HG02970 (cell line): ENCODE results near the gene CRELD2.

Experiments used
- ATAC-seq: cut with Tn5 transposase; IDR thresholded peaks from one replicate; pipeline ENCODE4 v1.9.1; 2021; ENCODE audit warnings: mild to moderate bottlenecking, moderate library complexity, moderate number of reproducible peaks; ENCODE audit not compliant: unreplicated experiment, low FRiP score

CRELD2 gene

DNA sequence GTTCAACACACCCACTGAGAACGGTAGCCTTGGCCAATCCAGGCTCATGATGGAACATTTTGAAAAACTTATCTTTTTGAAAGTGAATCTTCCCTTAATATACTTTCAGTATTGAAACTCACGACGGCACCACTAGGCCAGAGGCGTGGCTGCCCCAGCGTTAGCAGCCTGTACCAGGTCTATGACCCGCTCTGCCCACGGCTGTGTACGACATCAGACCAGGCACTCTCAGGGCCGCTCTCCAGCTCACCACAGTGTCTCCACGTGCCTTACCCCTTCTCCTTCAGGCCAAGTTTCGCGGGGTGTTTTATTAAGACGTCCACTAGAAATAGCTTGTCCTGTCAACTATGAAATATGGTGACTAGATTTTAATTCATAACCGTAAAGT, 31.4 kb upstream of the CRELD2 start:
- ATAC-seq, result no peak

DNA sequence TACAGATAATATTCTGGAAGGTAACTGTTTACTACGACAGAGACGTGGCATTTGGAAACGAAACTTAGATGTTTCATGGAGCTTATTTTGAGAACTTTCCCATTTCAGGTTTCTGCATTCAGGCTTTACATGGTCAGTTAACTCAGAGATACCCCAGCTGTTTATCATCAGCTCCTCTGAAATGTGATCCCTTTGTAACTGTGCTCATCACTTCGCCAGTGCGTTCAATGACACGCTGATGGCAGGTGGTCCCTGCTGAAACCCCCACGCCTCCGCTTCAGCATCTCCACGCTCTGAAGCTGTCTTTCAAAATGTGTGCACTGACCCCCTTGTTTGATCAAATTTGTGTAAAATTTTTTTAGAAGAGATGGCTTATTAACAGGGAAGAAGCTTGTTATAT, 30.7 kb upstream of the CRELD2 start:
- ATAC-seq, result no peak

DNA sequence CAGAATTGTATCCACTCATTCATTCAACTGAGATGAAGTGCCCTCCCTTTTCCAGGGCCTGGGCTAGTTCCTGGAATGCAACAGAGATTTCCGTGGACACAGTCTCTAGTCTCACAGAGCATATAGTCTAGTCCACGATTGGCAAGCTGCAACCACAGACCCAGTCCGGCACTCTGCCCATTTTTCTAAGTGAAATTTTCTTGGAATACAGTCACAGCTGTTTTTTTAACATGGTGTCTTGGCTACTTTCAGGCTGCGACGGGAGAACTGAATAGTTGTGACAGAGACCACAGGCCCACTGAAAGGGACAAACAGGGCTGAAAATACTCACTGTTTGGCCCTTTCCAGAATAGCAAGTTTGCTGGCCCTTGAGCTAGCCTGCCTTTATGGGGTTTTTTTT, 29.4 kb upstream of the CRELD2 start:
- ATAC-seq, result no peak

DNA sequence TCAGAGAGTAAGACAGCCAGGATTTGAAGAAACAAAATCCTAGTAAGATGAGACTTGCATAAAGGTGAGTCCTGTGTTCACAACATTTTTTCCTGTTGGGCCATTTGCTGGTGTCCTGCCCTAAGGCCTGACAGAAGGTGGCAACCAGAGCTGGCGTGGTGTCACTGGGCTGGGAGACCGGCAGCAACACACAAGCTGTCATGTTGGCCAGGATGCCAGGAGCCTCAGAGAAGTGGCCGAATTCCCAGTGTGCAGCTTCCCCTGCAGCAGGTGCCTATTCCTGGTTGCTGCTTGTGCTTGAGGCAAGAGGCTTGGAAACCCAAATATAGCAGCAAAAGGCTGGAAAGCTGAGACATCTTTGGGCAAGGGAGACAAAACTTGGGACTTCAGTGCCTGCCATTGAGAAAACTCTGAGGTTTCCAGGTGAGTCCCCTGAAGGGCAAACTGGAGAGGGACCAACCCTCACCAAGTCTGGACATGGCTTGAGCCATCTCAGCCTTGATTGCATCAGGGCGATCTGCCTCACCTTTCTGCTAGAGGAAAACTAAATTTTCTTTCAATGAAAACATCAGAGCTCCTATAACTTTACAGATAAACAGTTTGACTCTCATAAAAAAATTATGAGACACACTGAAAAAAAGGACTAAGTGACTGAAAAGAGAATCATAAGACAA, 26.1 kb upstream of the CRELD2 start:
- ATAC-seq, result no peak

DNA sequence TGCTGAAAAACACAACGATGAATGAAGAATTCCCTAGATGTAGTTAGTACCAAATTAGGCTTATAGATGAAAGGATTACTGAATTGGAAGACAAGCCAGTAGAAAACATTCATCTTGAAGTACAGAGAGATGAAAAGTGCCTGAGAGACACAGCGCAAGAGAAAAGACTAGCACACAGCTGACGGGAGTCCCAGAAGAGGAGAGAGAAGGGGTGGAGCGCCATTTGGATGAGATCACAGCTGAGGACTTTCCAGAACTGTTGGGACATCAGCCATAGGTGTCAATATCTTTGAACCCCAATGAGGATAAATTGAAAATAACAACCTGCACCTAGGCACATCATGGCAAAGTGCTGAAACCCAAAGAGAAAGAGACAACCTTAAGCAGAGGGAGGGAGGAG, 25.4 kb upstream of the CRELD2 start:
- ATAC-seq, result no peak

DNA sequence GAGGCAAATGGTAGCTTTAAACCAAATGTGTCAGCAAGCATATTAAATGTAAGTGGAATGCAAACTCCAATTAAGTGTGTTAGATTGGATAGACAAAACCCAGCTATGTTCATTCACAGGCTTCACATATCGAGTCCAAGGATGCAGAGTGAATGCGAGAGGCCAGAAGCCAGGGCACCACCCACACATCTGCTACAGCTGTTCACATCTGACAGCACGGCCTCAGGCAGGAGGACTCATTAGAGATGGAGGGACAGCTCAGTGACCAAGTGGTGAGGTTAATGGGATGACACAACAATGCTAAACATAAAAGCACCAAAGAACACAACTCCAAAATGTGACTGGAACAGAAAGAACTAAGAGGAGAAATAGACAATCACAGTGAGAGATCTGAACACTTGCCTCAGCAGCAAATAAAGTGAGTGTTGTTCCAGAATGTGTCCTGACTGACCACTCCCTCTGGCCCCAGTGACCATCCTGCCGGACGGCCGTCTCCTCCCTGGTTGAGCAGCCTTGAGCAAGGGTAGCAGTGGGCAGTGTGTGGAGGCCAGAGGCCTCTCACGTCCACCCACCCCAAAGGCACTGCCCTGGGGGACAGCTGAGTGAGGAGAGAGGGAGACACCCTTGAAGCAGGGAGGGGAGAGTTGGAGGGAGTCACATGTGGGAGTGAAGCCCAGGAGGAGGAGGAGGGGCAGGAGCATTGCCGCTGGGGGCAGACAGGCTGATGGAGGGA, 23.9 kb upstream of the CRELD2 start:
- ATAC-seq, result no peak

DNA sequence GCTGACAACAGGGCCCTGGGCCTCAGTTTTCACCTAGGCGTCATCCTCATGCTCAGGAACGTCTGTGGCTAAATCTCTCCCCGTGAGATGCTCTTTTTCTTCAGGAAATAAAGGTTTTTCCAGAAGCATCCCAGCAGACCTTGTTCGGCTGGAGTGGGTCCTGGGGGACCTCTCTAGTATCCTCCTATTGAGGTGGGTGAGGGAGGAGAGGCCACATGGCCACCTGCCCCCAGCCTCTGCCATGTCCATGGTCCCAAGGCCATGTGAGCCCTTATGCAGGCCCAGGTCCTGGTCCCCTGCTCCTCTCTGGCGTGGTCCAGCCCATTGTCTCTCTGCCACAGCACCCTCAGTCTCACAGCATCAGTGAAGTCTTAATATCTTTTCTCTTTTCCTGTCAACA, 22.2 kb upstream of the CRELD2 start:
- no peak for ATAC-seq

DNA sequence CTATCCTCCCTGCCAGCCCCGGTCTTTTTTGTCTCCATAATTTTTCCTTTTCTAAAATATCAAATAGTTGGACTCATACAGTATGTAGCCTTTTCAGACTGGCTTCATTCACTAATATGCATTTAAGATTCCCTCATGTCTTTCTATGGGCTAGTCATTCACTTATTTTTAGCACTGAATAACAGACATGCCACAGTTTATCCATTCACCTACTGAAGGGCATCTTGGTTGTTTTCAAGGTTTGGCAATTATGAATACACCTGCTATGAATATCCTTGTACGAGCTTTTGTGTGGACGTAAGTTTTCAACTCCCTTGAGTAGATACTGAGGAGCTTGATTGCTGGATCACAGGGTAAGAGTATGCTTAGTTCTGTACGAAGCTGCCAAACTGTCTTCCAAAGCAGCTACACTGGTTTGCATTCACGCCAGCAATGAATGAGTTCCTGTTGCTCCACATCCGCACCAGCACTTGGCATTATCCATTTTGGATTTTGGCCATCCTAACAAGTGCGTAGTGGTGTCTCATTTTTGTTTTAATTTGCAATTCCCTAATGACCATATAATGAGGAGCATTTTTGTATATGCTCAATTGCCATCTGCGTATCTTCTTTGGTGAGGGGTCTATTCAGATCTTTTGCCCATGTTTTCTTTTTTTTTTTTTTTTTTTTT, 21.3 kb upstream of the CRELD2 start:
- ATAC-seq, result no peak

DNA sequence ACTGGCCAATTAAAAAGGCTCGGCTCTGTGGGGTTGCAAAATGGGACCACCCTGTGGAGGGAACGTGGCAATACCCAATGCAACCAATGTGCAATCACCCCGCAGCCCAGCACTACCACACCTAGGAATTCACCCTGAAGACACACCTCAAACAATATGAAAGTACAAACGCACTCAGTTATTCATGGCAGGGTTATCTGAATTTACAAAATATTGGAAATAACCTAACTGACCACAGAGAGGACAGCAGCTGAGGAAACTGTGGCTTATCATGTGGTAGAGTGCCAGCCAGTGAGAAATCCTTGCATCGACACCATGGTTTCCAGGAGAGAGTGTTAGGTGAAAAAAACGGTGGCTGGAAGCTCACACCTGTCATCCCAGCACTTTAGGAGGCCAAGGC, 18.9 kb upstream of the CRELD2 start:
- ATAC-seq, result no peak

DNA sequence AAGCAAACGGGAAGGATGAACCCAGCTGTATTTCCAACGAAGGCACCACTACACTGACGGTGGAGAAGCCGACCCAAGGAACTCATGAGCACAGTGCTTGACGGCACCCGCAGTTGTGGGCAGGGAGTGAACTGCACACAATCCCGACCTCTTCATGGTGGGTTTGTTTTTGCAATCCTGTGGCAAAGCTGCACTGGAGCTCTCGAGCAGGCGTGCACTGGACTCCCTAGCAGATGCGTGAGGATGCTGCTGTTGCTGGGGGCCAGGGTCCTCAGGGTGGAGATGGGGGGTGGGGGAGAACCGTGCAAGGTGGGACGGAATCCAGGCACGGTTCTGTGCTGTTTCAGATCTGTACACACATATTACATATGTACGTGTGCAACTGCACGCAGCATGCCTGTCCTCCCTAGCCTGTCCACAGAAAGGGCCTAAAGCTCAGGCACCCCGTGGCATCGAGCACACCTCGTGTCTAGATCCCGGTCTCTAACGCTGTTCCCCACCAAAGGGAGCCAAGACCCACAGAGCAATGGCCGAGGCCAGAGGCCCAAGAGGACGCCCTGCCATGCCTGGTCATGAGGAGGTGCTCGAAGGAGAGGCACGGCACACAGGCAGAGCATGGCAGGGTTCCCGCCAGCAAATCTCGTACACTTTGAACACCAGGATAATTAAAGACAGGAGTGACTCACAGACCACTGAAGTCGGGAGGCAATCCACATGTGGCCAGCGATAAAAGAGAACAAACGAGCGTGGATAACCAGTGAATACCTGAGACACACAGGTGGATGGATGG, 17.8 kb upstream of the CRELD2 start:
- no peak for ATAC-seq

DNA sequence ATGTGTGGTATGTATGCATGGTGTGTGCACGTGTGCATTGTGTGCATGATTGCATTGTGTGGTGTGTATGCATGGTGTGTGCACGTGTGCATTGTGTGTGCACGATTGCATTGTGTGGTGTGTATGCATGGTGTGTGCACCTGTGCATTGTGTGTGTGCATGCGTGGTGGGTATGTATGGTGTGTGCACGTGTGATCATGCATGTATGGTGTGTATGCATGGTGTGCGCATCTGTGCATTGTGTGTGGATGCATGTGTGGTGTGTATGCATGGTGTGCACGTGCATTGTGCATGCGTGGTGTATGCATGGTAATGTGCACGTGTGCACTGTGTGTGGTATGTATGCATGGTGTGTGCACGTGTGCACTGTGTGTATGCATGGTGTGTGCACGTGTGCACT, 17.0 kb upstream of the CRELD2 start:
- no peak for ATAC-seq

DNA sequence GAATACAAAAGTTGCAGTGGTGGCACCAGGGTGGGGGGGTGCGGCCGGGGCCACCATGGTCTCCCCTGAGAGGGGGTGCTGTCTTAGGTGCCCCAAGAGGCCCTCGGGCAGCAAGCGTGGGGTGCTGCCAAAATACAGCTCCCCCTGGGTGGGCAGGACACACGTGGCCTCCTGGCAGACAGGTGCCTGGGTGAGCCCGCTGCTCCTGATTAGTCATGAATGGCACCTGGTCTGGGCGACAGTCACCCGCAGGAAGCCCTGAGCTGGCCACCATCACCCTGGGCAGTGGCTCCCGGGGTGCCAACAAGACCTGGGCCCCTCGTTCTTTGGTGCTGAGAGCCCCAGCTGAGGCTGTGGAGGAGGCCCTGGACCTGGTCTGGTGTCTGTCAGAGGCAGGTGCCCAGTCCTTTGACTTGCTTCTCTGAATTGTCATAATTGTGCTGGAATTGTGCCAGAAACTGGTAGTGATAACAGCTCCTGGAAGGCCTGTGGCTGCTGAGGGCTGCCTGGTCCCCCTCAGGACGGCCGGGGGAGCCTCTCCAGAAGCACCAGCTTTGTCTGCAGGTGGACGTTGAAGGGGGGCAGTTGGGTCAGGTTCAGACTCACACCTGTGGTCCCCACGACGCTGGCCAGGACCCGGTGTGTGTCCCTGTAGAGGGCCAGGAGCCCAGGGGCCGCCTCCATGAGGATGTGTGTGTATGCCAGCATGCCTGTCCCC, 15.0 kb upstream of the CRELD2 start:
- no peak for ATAC-seq

DNA sequence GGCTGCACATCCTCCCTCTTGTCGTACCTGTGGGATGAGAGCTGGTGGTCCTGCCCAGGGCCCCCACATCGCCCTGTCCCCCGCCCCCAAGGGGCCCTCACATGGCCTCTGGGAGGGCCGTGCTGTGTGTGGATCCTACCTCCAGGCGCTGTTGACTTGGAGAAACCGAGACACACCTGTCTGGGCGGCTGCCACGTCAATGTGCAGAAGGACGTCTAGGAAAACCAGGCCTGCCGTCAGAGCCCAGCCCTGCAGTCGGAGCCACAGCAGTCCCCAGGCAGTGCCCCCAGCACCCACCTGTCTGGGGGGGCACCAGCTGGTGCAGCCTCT, 14.4 kb upstream of the CRELD2 start:
- ATAC-seq, result no peak

DNA sequence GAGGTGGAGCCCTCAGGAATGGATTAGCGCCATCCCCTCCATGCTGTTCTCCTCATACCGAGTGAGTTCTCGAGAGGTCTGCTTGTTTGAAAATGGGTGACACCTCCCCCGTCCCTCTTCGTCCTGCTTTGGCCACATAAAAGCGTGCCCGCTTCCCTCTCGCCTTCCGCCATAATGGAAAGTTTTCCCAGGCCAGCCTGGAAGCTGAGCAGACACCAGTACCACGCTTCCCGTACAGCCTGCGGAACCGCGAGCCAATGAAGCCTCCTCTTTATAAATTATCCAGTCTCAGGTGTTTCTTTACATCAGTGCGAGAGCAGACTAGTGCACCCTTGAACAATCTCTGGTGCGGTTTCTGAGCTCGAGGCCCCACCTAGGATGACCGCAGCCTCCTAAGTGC, 13.0 kb upstream of the CRELD2 start:
- no peak for ATAC-seq

DNA sequence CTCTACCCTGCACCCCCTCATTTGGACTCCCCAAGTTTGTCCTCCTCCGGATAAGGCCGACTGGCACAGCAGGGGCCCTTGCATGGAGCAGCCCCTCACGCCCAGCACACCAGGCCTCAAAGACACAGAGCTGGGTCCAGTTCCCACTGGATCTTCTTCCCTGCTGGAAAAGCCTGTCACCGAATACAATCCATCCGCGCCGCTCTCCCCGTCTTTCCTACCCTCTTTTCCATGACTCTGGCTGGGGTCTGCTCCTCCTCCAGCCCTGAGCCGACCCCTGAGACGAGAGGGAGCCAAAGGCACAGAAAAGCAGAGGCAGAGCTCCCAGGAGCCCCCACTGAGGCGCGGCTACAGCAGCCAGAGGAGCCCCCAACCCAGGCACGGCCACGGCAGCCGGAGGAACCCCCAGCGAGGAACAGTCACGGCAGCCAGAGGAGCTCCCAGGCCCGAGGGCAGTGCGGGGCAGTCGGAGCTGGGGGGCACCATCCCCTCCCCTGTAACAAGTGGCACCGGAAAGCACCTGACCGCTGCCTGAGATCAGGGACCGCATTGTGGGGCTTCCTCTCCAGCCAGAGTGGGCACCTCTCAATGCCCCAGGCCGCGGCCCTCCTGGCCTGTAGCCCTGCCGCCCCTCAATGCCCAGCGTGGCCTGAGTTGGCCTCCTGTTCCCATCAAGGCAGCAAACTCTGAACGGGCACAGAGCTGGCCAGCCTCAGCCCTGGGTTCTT, 12.2 kb upstream of the CRELD2 start:
- no peak for ATAC-seq

DNA sequence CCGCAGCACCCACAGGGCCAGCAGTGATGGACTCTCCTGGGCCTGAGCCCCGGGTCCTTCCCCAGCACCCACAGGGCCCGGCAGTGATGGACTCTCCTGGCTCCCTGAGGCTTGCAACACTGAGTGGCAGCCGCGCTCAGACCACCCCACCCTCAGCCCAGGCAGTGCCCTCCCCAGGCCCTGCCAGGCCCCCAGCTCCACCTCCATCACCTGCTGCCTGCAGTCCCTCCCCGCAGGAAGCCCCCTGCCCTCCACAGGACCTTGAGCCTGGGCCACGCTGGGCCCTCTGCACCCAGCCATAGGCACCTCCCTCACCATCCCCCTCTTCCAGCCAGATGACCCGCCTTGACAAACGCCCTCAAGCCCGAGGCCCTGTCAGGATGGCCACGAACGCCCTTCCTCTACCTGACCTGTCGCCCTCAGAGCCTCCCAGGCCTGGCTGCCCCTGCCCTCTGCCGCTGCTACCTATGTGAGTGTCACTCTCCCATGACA, 11.6 kb upstream of the CRELD2 start:
- ATAC-seq, result no peak

DNA sequence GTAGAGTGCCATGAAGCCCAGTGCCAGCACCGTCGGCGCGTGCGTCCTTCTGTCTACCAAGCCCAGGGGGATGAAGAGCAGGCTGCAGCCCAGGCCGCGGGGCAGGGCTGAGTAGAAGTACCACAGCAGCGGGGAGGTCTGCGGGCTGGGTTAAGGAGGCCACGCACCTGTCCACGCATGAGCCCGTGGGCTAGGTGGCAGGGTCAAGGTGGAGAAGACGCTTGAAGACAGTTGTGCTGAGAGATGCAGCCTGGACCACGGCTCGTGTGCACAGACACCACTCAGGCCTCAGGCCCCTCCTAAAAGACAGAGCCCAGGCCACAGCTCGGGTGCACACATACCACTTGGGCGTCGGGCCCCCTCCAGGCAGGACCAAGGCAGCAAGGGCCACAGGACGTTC, 10.6 kb upstream of the CRELD2 start:
- no peak for ATAC-seq

DNA sequence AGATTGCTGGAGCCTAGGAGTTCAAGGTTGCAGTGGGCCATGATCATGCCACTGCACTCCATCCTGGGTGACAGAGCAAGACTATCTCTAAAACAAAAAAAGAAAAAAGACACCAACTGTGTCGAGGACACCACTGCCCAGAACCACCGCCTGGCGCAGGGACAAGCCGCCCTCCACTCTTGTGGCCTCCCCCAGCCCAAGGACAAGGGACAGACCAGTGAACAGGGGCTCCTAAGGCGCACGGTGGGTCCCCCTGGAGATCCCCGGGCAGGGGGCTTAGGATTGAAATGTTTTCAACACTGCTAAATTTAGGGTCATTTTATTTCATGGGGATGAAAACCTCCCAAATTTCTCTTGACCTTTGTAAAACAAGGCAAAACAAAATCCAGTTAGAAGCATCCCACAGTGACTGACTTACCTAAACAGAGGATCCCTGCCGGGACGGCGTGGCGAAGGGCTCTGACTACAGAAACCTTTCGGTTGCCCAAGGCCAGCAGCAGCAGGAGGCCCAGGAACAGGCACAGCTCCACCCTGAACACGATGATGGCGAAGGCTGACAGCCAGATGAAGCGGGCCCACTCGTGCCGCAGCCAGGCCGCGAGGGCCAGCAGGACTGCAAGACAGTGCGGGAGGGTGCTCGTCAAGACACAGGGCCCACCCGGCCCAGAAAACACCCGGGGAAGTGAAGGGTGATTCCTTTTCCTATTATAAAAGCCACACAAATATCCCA, 8.8 kb upstream of the CRELD2 start:
- no peak for ATAC-seq
